IMR-90 (cell line): ENCODE measurements around the gene FBXL19.

ENCODE experiments used
- BHLHE40 ChIP-seq: fragments of 150-350 bp; IDR thresholded peaks from 2 replicates; pipeline ENCODE4 v1.6.1; 2016; ENCODE audit warnings: mild to moderate bottlenecking, low read depth, low read length
- CEBPB ChIP-seq: IDR thresholded peaks from 2 replicates; pipeline ENCODE4 v1.6.1; 2012; ENCODE audit warnings: low read depth, low read length, improper control_type of control experiment
- CHD1 ChIP-seq: IDR thresholded peaks from 2 replicates; pipeline ENCODE4 v1.6.1; 2012; ENCODE audit warnings: low read depth, low read length, improper control_type of control experiment
- MAFK ChIP-seq: IDR thresholded peaks from 2 replicates; pipeline ENCODE4 v1.6.1; 2012; ENCODE audit warnings: low read depth, low read length, improper control_type of control experiment
- MAZ ChIP-seq: IDR thresholded peaks from 2 replicates; pipeline ENCODE4 v1.6.1; 2012; ENCODE audit warnings: low read depth, mild to moderate bottlenecking, low read length, improper control_type of control experiment, moderate library complexity, borderline replicate concordance
- NFE2L2 ChIP-seq: fragments of 150-350 bp; IDR thresholded peaks from 2 replicates; pipeline ENCODE4 v1.6.1; 2016; ENCODE audit warnings: low read depth, mild to moderate bottlenecking, low read length
- POLR2A ChIP-seq: IDR thresholded peaks from 2 replicates; pipeline ENCODE4 v1.6.1; 2012; ENCODE audit warnings: mild to moderate bottlenecking, low read depth, low read length
- RAD21 ChIP-seq: IDR thresholded peaks from 2 replicates; pipeline ENCODE4 v1.6.1; 2012; ENCODE audit warnings: low read length, improper control_type of control experiment
- RCOR1 ChIP-seq: IDR thresholded peaks from 2 replicates; pipeline ENCODE4 v1.6.1; 2012; ENCODE audit warnings: mild to moderate bottlenecking, low read length, improper control_type of control experiment; ENCODE audit not compliant: insufficient replicate concordance
- RFX5 ChIP-seq: IDR thresholded peaks from 2 replicates; pipeline ENCODE4 v1.8.0; 2012; ENCODE audit warnings: low read depth, mild to moderate bottlenecking, low read length, moderate library complexity
- SMC3 ChIP-seq: fragments of 150-350 bp; IDR thresholded peaks from 2 replicates; pipeline ENCODE4 v1.6.1; 2016; ENCODE audit warnings: low read depth, mild to moderate bottlenecking, antibody characterized with exemption, low read length, moderate library complexity
- TF ChIP-seq, protein P1 (sequence below): conservative IDR thresholded peaks from 2 replicates; pipeline ENCODE4 v1.5.1; 2012; ENCODE audit warnings: mild to moderate bottlenecking, low read depth, low read length, improper control_type of control experiment
- TF ChIP-seq, protein P2 (sequence below): fragments of 150-350 bp; IDR thresholded peaks from 2 replicates; pipeline ENCODE4 v1.6.1; 2017; ENCODE audit warnings: mild to moderate bottlenecking, antibody characterized with exemption, low read length, low read depth
- TF ChIP-seq, protein P3 (sequence below): fragments of 150-350 bp; IDR thresholded peaks from 2 replicates; pipeline ENCODE4 v1.6.1; 2016; ENCODE audit warnings: low read depth, mild to moderate bottlenecking, low read length, moderate library complexity, borderline replicate concordance

DNA sequence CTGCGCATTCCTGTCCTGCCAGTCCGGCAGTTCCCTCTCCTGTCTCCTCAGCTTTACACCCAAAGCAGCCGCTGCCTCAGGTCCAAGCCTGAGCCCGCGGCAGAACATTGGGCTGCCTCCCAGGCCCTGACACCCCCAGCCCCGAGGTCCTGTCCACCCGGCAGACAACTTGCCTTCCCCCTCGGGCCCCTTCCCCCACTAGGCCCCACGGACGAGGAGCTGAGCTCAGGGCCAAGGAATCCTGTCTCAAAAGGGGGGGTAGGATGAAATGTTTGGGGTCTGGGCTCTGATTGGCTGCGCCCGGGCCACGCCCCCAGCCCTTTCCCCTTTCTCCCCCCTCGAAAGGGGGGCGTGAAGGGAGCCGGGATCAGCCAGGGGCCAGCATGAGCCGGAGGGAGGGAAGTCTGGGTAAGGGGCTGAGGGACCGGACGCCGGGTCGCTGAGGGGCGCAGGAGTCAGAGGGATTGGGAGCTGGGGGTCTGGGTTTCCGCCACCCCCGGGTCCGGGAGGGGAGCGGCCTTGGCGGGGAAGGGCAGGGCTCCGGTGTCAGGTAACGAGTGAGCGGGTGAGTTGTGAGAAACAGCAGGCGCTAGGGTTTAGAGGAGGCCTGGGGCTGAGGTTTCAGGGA is 27.0 kb upstream of the FBXL19 start, which contains the start of gene CTF1:
- TF ChIP-seq BHLHE40 (no peak), POLR2A (peak; percentile 76), RCOR1 (no peak), RFX5 (no peak), SMC3 (no peak), CEBPB (no peak), MAFK (no peak), RAD21 (no peak), NFE2L2 (no peak), CHD1 (no peak), MAZ (peak; percentile 90; the same call in 1 of the 2 replicates)
- TF ChIP-seq, protein P1, sequence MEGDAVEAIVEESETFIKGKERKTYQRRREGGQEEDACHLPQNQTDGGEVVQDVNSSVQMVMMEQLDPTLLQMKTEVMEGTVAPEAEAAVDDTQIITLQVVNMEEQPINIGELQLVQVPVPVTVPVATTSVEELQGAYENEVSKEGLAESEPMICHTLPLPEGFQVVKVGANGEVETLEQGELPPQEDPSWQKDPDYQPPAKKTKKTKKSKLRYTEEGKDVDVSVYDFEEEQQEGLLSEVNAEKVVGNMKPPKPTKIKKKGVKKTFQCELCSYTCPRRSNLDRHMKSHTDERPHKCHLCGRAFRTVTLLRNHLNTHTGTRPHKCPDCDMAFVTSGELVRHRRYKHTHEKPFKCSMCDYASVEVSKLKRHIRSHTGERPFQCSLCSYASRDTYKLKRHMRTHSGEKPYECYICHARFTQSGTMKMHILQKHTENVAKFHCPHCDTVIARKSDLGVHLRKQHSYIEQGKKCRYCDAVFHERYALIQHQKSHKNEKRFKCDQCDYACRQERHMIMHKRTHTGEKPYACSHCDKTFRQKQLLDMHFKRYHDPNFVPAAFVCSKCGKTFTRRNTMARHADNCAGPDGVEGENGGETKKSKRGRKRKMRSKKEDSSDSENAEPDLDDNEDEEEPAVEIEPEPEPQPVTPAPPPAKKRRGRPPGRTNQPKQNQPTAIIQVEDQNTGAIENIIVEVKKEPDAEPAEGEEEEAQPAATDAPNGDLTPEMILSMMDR = no peak
- TF ChIP-seq, protein P2, sequence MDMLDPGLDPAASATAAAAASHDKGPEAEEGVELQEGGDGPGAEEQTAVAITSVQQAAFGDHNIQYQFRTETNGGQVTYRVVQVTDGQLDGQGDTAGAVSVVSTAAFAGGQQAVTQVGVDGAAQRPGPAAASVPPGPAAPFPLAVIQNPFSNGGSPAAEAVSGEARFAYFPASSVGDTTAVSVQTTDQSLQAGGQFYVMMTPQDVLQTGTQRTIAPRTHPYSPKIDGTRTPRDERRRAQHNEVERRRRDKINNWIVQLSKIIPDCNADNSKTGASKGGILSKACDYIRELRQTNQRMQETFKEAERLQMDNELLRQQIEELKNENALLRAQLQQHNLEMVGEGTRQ = peak; percentile 65
- TF ChIP-seq, protein P3, sequence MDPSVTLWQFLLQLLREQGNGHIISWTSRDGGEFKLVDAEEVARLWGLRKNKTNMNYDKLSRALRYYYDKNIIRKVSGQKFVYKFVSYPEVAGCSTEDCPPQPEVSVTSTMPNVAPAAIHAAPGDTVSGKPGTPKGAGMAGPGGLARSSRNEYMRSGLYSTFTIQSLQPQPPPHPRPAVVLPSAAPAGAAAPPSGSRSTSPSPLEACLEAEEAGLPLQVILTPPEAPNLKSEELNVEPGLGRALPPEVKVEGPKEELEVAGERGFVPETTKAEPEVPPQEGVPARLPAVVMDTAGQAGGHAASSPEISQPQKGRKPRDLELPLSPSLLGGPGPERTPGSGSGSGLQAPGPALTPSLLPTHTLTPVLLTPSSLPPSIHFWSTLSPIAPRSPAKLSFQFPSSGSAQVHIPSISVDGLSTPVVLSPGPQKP = no peak
